Fibroblast of lung (primary cell): ENCODE data around the gene MED15.
"Not testable (repeated sequence)": the region's sequence is repeated elsewhere in the genome, so short reads cannot be mapped to it uniquely, and the experiment has no call there.

Source experiments
- EZH2 ChIP-seq: IDR thresholded peaks from 2 replicates; pipeline ENCODE4 v1.5.1; 2012; ENCODE audit warnings: low read length, control low read depth, mild to moderate bottlenecking; ENCODE audit errors: missing control alignments
- TF ChIP-seq, protein P1 (sequence below), 2 donors: IDR thresholded peaks in 1 of 2; conservative IDR thresholded peaks in 1 of 2; 1 replicate in 1 of 2; 2 replicates in 1 of 2; pipeline ENCODE4 v1.5.1; 2011 to 2012; ENCODE audit warnings: low read length in 2 of 2, control low read depth in 1 of 2, inconsistent platforms in 1 of 2, low read depth in 1 of 2, mild to moderate bottlenecking in 1 of 2

DNA sequence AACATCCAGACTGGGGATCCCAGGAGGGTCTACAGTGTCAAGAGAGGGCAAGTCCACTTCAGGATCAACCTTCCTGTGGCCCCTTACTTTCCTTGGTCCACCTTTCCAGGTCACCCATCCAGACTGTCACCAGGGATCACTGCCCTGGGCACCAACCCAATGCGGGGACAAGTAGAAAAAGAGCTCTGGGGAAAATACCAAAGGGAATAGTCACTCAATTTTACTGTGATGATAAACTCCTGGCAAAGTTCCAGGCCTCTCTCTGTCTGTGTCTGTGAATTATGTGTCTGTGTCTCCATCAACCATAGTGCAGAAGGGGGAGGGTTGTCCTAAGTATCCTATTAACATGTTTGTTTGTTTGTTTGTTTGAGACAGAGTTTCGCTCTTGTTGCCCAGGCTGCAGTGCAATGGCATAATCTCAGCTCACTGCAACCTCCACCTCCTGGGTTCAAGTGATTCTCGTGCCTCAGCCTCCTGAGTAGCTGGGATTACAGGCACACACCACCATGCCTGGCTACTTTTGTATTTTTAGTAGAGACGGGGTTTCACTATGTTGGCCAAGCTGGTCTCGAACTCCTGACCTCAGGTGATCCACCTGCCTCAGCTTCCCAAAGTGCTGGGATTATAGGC is 3.0 kb upstream of the MED15 start:
- TF ChIP-seq EZH2: not testable (repeated sequence)
- TF ChIP-seq, protein P1, sequence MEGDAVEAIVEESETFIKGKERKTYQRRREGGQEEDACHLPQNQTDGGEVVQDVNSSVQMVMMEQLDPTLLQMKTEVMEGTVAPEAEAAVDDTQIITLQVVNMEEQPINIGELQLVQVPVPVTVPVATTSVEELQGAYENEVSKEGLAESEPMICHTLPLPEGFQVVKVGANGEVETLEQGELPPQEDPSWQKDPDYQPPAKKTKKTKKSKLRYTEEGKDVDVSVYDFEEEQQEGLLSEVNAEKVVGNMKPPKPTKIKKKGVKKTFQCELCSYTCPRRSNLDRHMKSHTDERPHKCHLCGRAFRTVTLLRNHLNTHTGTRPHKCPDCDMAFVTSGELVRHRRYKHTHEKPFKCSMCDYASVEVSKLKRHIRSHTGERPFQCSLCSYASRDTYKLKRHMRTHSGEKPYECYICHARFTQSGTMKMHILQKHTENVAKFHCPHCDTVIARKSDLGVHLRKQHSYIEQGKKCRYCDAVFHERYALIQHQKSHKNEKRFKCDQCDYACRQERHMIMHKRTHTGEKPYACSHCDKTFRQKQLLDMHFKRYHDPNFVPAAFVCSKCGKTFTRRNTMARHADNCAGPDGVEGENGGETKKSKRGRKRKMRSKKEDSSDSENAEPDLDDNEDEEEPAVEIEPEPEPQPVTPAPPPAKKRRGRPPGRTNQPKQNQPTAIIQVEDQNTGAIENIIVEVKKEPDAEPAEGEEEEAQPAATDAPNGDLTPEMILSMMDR (conservative IDR thresholded peaks at IDR 0.05 in 1 of 2, IDR thresholded peaks at IDR 0.05 in 1 of 2; ENCODE audit: low read depth in 1 of 2, low read length in 2 of 2): not testable (repeated sequence)
